ENCODE results near the gene MRPS6. TPM values are rescaled to one million over a fixed set of nuclear protein-coding genes. Genes with fewer than 3 reads are reported as not detected.

Gene MRPS6
- total and polyA plus RNA-seq, 2 of the 4 experiments (the other 2 are of a cell fraction): 7.5 to 35.1 TPM

GRCh38 chr21:34092262-34092921 lies 19.0 kb downstream of the MRPS6 start:
- H2AFZ ChIP-seq (replicated peaks; ENCODE audit: low read length, poor library complexity): no peak overlapping the region
- TF ChIP-seq MAFK (IDR thresholded peaks at IDR 0.05; ENCODE audit: low read depth, low read length): no peak
- TF ChIP-seq RFX5 (IDR thresholded peaks at IDR 0.05; ENCODE audit: low read depth, low read length): no peak
- no peak for TF ChIP-seq CEBPB (IDR thresholded peaks at IDR 0.05; ENCODE audit: low read depth, low read length)
- no peak for TF ChIP-seq CTCF (conservative IDR thresholded peaks at IDR 0.05; ENCODE audit: low read depth, low read length)
- no peak for TF ChIP-seq MXI1 (IDR thresholded peaks at IDR 0.05; ENCODE audit: borderline replicate concordance, low read depth, low read length)
- TF ChIP-seq BHLHE40 (IDR thresholded peaks at IDR 0.05; ENCODE audit: low read depth, low read length): no peak
- TF ChIP-seq USF2 (IDR thresholded peaks at IDR 0.05; ENCODE audit: low read depth, low read length): no peak
- no peak for TF ChIP-seq RCOR1 (IDR thresholded peaks at IDR 0.05; ENCODE audit: insufficient replicate concordance, low read length)
- no peak for TF ChIP-seq RAD21 (IDR thresholded peaks at IDR 0.05; ENCODE audit: low read length)
- no peak for TF ChIP-seq NFE2L2 (IDR thresholded peaks at IDR 0.05; ENCODE audit: low read depth, low read length)
- TF ChIP-seq POLR2A (IDR thresholded peaks at IDR 0.05; ENCODE audit: low read depth, low read length): no peak
- TF ChIP-seq SMC3 (IDR thresholded peaks at IDR 0.05; ENCODE audit: low read depth, low read length): no peak
- TF ChIP-seq FOS (IDR thresholded peaks at IDR 0.05; ENCODE audit: low read depth, low read length): no peak
- TF ChIP-seq CHD1 (IDR thresholded peaks at IDR 0.05; ENCODE audit: low read depth, low read length): no peak
- in situ Hi-C loops (cut with MboI; ENCODE audit: low sequenced_read_pairs): loop anchor here (5.0 kb wide), 1 partner anchor 170 kb away; no protein-coding TSS in a partner anchor
- H3K9me1 ChIP-seq (ENCODE audit: insufficient read depth, low read length): peaks cover 18% of the 10 kb centered on the region; the same call in 1 of the 2 replicates
- H3K14ac ChIP-seq (replicated peaks; ENCODE audit: low read depth, low read length): no peak overlapping the region
- H3K79me1 ChIP-seq (ENCODE audit: low read depth in 1 of 2, low read length in 2 of 2): peaks cover 33 to 64% of the 10 kb centered on the region in 2 experiments
- dilution Hi-C loops (cut with HindIII; ENCODE audit: low sequenced_read_pairs, unreplicated experiment): no loop called here
- BruUV-seq (replicated peaks): no TSS peak
- H3K27ac ChIP-seq (ENCODE audit: insufficient read depth, low read length): no peak overlapping the region
- ChIA-PET CTCF (interaction anchor here (0.6 to 0.9 kb wide), 2 partner anchors 10 to 121 kb away, joined by 4 to 7 read pairs; no protein-coding TSS in a partner anchor), POLR2A (ENCODE audit: unreplicated experiment) (no interaction called here)
- H3K4ac ChIP-seq (ENCODE audit: low read depth, low read length): no peak overlapping the region
- H3K27me3 ChIP-seq (ENCODE audit: control insufficient read depth, insufficient read depth, low read length): no peaks in the 10 kb centered on the region
- H4K8ac ChIP-seq (ENCODE audit: low read depth in 2 of 2, low read length in 2 of 2): no peak overlapping the region
- H3K23ac ChIP-seq (ENCODE audit: low read depth, low read length): no peak overlapping the region
- H2BK5ac ChIP-seq (ENCODE audit: low read depth, low read length, poor library complexity, severe bottlenecking): no peak overlapping the region
- no peak overlapping the region for H3K9ac ChIP-seq (ENCODE audit: low read depth, low read length)
- peaks cover 9% of the 10 kb centered on the region for H3K36me3 ChIP-seq (ENCODE audit: control insufficient read depth, insufficient read depth, low read length)
- H2AK5ac ChIP-seq (ENCODE audit: low read depth, low read length): no peak overlapping the region
- H3K56ac ChIP-seq (ENCODE audit: extremely low read depth, insufficient read depth, low read length): no peak overlapping the region
- H2AK9ac ChIP-seq (replicated peaks; ENCODE audit: low read depth, low read length, poor library complexity): no peak overlapping the region
- no peak for DNase-seq
- no peak overlapping the region for H3K18ac ChIP-seq (ENCODE audit: low read depth, low read length)
- H2BK20ac ChIP-seq (ENCODE audit: low read depth, low read length): no peak overlapping the region
- intact Hi-C loops (cut with micrococcal nuclease): no loop called here
- no peak overlapping the region for H2BK15ac ChIP-seq (ENCODE audit: low read depth, low read length)
- H4K20me1 ChIP-seq (ENCODE audit: insufficient read depth, low read length): peaks cover 14% of the 10 kb centered on the region; the same call in 1 of the 2 replicates
- no peak overlapping the region for H4K91ac ChIP-seq (ENCODE audit: insufficient read depth, low read depth, low read length)
- H3K9me3 ChIP-seq (ENCODE audit: control insufficient read depth, insufficient read depth, low read length): no peaks in the 10 kb centered on the region
- WGBS, 2 experiments (ENCODE audit: extremely low coverage in 2 of 2, insufficient read length in 1 of 2): no CpG with 5 or more reads among the region's 6 CpGs
- no peak overlapping the region for H2BK120ac ChIP-seq (ENCODE audit: low read depth, low read length)
- ATAC-seq (ENCODE audit: low read depth): no peak
- no peak overlapping the region for H3K4me3 ChIP-seq (ENCODE audit: insufficient read depth, low read depth, low read length)
- no peak overlapping the region for H3K4me2 ChIP-seq (ENCODE audit: low read depth, low read length)
- H4K5ac ChIP-seq (ENCODE audit: low read depth, low read length): no peak overlapping the region
- H3K4me1 ChIP-seq (ENCODE audit: control insufficient read depth, insufficient read depth, low read length): peaks cover 10% of the 10 kb centered on the region
